DND-41 (cell line): ENCODE results near the gene PADI3.
A peak's percentile ranks its signal among the peaks of the same experiment; 100 is the strongest.

Experiments
- ATAC-seq: fragments of 200-7000 bp; cut with Tn5 transposase; 3 replicates; pipeline ENCODE4 v1.9.1; 2021; ENCODE audit warnings: low read depth; ENCODE audit not compliant: insufficient read depth
- DNase-seq: peaks from one replicate; pipeline ENCODE4 v3.0.0-alpha.2; 2020
- H2AFZ ChIP-seq: 2 replicates; pipeline ENCODE4 v1.6.0; 2012; ENCODE audit warnings: low read depth, low read length
- H3K27ac ChIP-seq: 2 replicates; pipeline ENCODE4 v1.5.1; 2012; ENCODE audit warnings: low read length, inconsistent platforms
- H3K27me3 ChIP-seq: fragments of 200-600 bp; sonication (generic); 2 replicates; pipeline ENCODE4 v1.6.0; 2012; ENCODE audit warnings: low read length, mild to moderate bottlenecking, inconsistent platforms; ENCODE audit not compliant: insufficient read depth, poor library complexity
- H3K36me3 ChIP-seq: 2 replicates; pipeline ENCODE4 v1.5.1; 2012; ENCODE audit warnings: low read length, inconsistent platforms; ENCODE audit not compliant: insufficient read depth
- H3K4me1 ChIP-seq: 2 replicates; pipeline ENCODE4 v1.5.1; 2012; ENCODE audit warnings: mild to moderate bottlenecking, low read length; ENCODE audit not compliant: insufficient read depth
- H3K4me2 ChIP-seq: 2 replicates; pipeline ENCODE4 v1.6.0; 2012; ENCODE audit warnings: mild to moderate bottlenecking, moderate library complexity, low read length, inconsistent platforms; ENCODE audit not compliant: insufficient read depth
- H3K4me3 ChIP-seq, 2 experiments: fragments of 200-600 bp in 1 of 2; shearing (Covaris generic) in 1 of 2; 2 replicates each; pipeline ENCODE4 v1.5.1; 2012 to 2016; ENCODE audit warnings: inconsistent platforms in 2 of 2, low read length in 2 of 2, mild to moderate bottlenecking in 2 of 2, low read depth in 1 of 2, moderate library complexity in 1 of 2
- H3K79me2 ChIP-seq: 2 replicates; pipeline ENCODE4 v1.6.0; 2012; ENCODE audit warnings: low read length, inconsistent platforms; ENCODE audit not compliant: insufficient read depth
- H3K9ac ChIP-seq: 2 replicates; pipeline ENCODE4 v1.6.0; 2012; ENCODE audit warnings: low read depth, mild to moderate bottlenecking, inconsistent platforms, low read length, moderate library complexity
- H3K9me3 ChIP-seq: 2 replicates; pipeline ENCODE4 v1.5.1; 2012; ENCODE audit warnings: low read length, moderate library complexity, mild to moderate bottlenecking, inconsistent platforms; ENCODE audit not compliant: insufficient read depth, severe bottlenecking
- H4K20me1 ChIP-seq: 2 replicates; pipeline ENCODE4 v1.6.0; 2012; ENCODE audit warnings: low read length; ENCODE audit not compliant: insufficient read depth
- CTCF ChIP-seq: IDR thresholded peaks from 2 replicates; pipeline ENCODE4 v1.5.1; 2012; ENCODE audit warnings: borderline replicate concordance, low read length, moderate library complexity, mild to moderate bottlenecking; ENCODE audit not compliant: poor library complexity, severe bottlenecking; ENCODE audit errors: extremely low read depth
- EZH2 ChIP-seq: IDR thresholded peaks from 3 replicates; pipeline ENCODE4 v1.6.1; 2012; ENCODE audit warnings: borderline replicate concordance, low read depth, mild to moderate bottlenecking, moderate library complexity, low read length, inconsistent platforms; ENCODE audit not compliant: severe bottlenecking

Gene PADI3

GRCh38 chr1:17211377-17211776 lies 37.5 kb upstream of the PADI3 start:
- Histone ChIP-seq H3K9me3 (no peaks in the 10 kb centered on the region), H3K27me3 (peaks cover 44% of the 10 kb centered on the region), H3K79me2 (no peaks in the 10 kb centered on the region), H4K20me1 (peaks cover 35% of the 10 kb centered on the region), H3K9ac (no peak overlapping the region), H3K36me3 (no peaks in the 10 kb centered on the region), H3K4me3 (no peak overlapping the region), H3K4me1 (peaks cover 15% of the 10 kb centered on the region), H3K27ac (no peak overlapping the region), H2AFZ (no peak overlapping the region), H3K4me2 (no peak overlapping the region)
- ATAC-seq = no peak
- DNase-seq = no peak
- TF ChIP-seq EZH2 (no peak), CTCF (no peak)

- no peak overlapping the region for H3K4me2 ChIP-seq
- no peak for TF ChIP-seq CTCF
- TF ChIP-seq EZH2 = no peak
- no peaks in the 10 kb centered on the region for H3K36me3 ChIP-seq
- H3K4me1 ChIP-seq = peaks cover 15% of the 10 kb centered on the region
- H3K27ac ChIP-seq = no peak overlapping the region
- no peaks in the 10 kb centered on the region for H3K79me2 ChIP-seq
- peaks cover 44% of the 10 kb centered on the region for H3K27me3 ChIP-seq
- ATAC-seq (no peak), DNase-seq (no peak)
- H3K9me3 ChIP-seq = no peaks in the 10 kb centered on the region
- H3K9ac ChIP-seq = no peak overlapping the region
- H3K4me3 ChIP-seq = no peak overlapping the region
- no peak overlapping the region for H2AFZ ChIP-seq
- H4K20me1 ChIP-seq = peaks cover 35% of the 10 kb centered on the region
These were observed 36.9 kb upstream of the PADI3 start for GRCh38 chr1:17212009-17212408.

GRCh38 chr1:17212487-17213121 lies 36.3 kb upstream of the PADI3 start:
- TF ChIP-seq CTCF = no peak
- TF ChIP-seq EZH2 = no peak
- H3K4me1 ChIP-seq = peaks cover 15% of the 10 kb centered on the region
- no peak overlapping the region for H3K4me2 ChIP-seq
- H3K9ac ChIP-seq = no peak overlapping the region
- no peak overlapping the region for H2AFZ ChIP-seq
- no peak overlapping the region for H3K4me3 ChIP-seq
- no peaks in the 10 kb centered on the region for H3K79me2 ChIP-seq
- H3K9me3 ChIP-seq = no peaks in the 10 kb centered on the region
- ATAC-seq = peak; percentile 97
- peak; percentile 88 for DNase-seq
- H3K27ac ChIP-seq = no peak overlapping the region
- H3K36me3 ChIP-seq = no peaks in the 10 kb centered on the region
- peaks cover 44% of the 10 kb centered on the region for H3K27me3 ChIP-seq
- peaks cover 32% of the 10 kb centered on the region for H4K20me1 ChIP-seq
